ENCODE measurements around the gene RNU2-1. TPM values are rescaled to one million over a fixed set of nuclear protein-coding genes. Genes with fewer than 3 reads are reported as not detected.
"Not testable (repeated sequence)": the region's sequence is repeated elsewhere in the genome, so short reads cannot be mapped to it uniquely, and the experiment has no call there.

The RNU2-1 gene
- total RNA-seq, 1 donor from 2014 or later = 7,693 TPM

DNA sequence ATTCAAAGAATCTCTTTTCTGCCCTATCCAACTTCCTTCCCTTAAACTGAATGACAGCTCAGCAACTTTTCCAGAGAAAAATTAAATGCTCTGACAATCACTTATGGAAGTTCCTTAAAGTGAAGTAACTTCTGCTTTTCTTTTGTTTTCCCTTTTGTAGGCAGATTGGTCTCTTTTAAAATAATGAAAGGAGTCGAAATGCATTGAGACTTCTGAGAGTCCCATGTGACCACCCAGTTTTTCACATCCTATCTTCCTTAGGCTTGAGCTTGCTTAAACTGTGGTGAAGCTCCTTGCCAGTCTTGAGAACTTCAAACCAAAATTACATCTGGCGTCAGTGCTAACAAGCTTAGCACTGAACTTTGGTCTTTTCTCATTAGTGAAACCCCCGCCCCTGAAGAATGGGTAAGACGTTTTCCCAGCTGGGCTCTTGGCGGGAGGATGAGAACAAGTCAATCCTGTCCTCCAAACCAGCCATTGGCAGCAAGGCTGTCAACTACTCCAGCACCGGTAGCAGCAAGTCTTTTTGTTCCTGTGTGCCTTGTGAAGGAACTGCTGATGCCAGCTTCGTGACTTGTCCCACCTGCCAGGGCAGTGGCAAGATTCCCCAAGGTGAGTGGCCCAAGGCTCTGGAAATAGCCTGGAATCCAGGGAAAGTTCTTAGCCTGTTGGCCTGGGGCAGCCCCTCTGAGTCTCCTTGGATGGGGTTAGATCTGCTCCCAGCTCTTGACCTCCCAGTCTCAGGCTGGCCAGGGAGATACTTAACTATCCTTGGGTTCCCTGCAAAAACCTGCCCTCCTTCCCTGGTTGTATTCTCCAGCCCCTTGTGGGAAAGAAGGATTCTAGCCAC lies 20.9 kb downstream of the RNU2-1 start:
- peak overlapping the region; percentile 79 for H3K27ac ChIP-seq
- peaks cover 46% of the 10 kb centered on the region for H3K36me3 ChIP-seq
- ATAC-seq (peak; percentile 14), DNase-seq (no peak)
- intact Hi-C loops (cut with DNase I) = no loop called here
- no peaks in the 10 kb centered on the region for H3K9me3 ChIP-seq
- H3K27me3 ChIP-seq = no peaks in the 10 kb centered on the region
- TF ChIP-seq CTCF (IDR thresholded peaks at IDR 0.05) = no peak
- H3K4me1 ChIP-seq = peaks cover 11% of the 10 kb centered on the region
- H3K4me3 ChIP-seq = peak overlapping the region; percentile 77

DNA sequence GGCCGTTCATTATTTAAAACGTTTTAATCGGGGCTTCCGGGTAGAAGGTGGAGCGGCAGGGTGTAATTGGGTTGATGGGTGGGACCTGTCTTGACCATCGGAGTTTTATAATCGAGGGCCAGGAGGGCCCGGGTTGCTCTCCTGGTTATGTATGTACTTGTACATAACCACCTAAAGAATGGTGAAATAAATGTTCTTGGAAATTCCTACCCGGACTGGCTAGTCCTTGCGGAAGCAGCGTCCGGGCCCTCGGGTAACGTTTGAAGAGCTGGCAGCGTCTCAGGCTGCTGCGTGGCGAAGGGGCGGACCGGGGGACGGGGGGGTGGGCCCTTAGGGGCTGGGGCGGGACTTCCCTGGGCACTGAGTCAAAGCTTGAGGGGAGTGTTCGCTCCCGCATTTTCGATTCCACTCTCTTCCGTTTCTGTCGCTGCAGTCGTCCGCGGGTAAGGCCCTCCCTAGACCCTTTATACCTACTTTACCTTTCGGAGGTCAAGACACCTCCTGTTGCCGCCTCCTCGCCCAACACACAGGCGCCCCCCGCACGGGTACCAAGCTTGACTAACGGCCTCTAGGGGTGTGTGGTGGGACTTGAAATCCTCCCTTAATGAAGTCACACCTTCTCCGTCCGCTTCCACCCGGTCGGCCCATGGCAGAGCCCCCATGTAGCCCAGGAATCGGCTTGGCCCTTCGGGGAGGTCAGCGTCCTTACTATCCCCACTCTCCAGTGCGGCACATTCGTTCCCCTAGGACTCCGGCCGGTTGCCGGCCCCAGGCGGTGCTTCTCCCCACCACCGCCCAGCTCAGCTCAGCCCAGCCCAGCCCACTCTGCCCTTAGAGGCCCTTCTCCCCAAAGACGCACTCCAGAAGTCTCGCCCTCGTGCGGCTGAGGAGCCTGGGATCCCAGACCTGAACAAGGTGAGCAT lies 22.0 kb downstream of the RNU2-1 start, which contains the start of gene TMEM106A:
TSS of gene TMEM106A (plus strand) at position 396 of the 923 bp plus-strand sequence. CDS start 1,167 bp downstream, outside the sequence.
- no peaks in the 10 kb centered on the region for H3K27me3 ChIP-seq
- peak within 1 kb of the TSS; percentile 79 for H3K27ac ChIP-seq
- peak; percentile 31 for TF ChIP-seq CTCF (IDR thresholded peaks at IDR 0.05)
- H3K4me1 ChIP-seq = peaks cover 11% of the 10 kb centered on the region
- H3K36me3 ChIP-seq = peaks cover 48% of the 10 kb centered on the region
- intact Hi-C loops (cut with DNase I) = no loop called here
- peak within 1 kb of the TSS; percentile 77 for H3K4me3 ChIP-seq
- peak; percentile 91 for DNase-seq
- ATAC-seq = peak; percentile 93
- H3K9me3 ChIP-seq = no peaks in the 10 kb centered on the region

DNA sequence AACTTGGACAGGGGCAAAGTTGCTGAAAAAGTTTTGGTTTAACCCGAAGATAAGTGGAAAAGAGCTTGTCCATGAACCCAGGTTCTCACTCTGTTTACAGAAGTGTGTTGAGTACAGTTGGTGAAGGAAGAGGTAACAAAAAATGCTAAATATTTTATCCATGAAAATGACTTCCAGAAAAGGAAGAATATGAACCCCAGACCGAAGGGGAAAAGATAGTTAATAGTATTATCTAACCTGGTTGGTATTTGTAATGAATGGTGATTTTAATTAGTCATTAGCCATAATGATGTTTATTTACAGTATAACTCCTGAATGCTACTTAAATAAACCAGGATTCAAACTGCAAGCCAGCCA lies 22.7 kb downstream of the RNU2-1 start:
- no peak for TF ChIP-seq CTCF (IDR thresholded peaks at IDR 0.05)
- H3K27me3 ChIP-seq = no peaks in the 10 kb centered on the region
- peak overlapping the region; percentile 77 for H3K4me3 ChIP-seq
- peaks cover 48% of the 10 kb centered on the region for H3K36me3 ChIP-seq
- intact Hi-C loops (cut with DNase I) = no loop called here
- ATAC-seq (no peak), DNase-seq (no peak)
- H3K27ac ChIP-seq = peak overlapping the region; percentile 79
- peaks cover 11% of the 10 kb centered on the region for H3K4me1 ChIP-seq
- no peaks in the 10 kb centered on the region for H3K9me3 ChIP-seq

DNA sequence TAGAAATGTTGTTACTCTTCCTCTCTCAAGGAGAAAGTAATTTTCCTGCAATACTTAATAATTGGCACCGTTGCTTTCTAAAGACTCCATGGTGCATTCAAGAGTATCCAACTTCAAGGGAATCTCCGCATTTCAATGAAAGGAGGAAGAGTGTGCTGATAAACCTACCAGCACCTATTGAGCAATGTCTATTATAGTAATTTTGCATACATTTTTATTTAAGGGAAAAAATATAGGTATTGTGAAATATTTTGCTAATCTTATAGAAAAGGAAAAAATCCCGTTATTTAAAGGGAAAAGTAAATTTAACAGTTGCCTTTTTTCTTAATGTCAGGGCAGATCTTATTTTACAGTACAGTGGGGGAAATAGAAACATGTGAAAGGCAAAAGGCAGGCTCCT lies 23.2 kb downstream of the RNU2-1 start:
- peaks cover 48% of the 10 kb centered on the region for H3K36me3 ChIP-seq
- no peaks in the 10 kb centered on the region for H3K27me3 ChIP-seq
- no peaks in the 10 kb centered on the region for H3K9me3 ChIP-seq
- peaks cover 11% of the 10 kb centered on the region for H3K4me1 ChIP-seq
- H3K27ac ChIP-seq = peak overlapping the region; percentile 79
- H3K4me3 ChIP-seq = no peak overlapping the region
- no peak for ATAC-seq
- TF ChIP-seq CTCF (IDR thresholded peaks at IDR 0.05) = no peak
- DNase-seq = no peak
- intact Hi-C loops (cut with DNase I) = no loop called here

DNA sequence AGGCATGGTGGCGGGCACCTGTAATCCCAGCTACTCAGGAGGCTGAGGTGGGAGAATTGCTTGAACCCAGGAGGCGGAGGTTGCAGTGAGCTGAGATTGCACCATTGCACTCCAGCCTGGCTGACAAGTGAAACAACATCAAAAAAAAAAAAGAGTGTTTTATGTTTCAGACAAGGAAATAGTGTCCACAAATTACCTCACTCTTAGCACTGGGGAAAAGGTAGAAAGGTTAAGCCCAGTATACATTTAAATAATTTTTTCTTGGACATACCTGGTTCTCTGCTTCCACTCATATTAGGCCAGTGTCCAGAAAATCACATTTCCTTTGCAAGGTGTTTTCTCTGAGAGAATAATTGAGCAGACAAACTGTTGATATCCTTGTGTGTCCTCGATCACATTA lies 30.8 kb downstream of the RNU2-1 start:
- ATAC-seq; DNase-seq; H3K27ac ChIP-seq; H3K4me3 ChIP-seq; H3K9me3 ChIP-seq; intact Hi-C loops (cut with DNase I); H3K4me1 ChIP-seq; H3K27me3 ChIP-seq: not testable (repeated sequence)
- peaks cover 97% of the 10 kb centered on the region for H3K36me3 ChIP-seq

DNA sequence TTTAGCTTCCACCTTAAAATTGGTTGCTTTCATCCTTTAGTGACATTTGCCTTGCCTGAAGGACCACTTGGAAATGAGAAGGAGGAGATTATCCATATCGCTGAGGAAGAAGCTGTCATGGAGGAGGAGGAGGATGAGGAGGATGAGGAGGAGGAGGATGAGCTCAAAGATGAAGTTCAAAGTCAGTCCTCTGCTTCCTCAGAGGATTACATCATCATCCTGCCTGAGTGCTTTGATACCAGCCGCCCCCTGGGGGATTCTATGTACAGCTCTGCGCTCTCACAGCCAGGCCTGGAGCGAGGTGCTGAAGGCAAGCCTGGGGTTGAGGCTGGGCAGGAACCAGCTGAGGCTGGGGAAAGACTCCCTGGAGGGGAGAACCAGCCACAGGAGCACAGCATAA lies 33.6 kb downstream of the RNU2-1 start:
- intact Hi-C loops (cut with DNase I) = no loop called here
- H3K36me3 ChIP-seq = peaks cover 100% of the 10 kb centered on the region

More for the DNA sequence above, 33.6 kb downstream of the RNU2-1 start:
- H3K4me3 ChIP-seq = no peak overlapping the region
- no peaks in the 10 kb centered on the region for H3K4me1 ChIP-seq
- no peaks in the 10 kb centered on the region for H3K27me3 ChIP-seq
- no peak for TF ChIP-seq CTCF (IDR thresholded peaks at IDR 0.05)
- DNase-seq (no peak), ATAC-seq (no peak)
- no peak overlapping the region for H3K27ac ChIP-seq
- H3K9me3 ChIP-seq = no peaks in the 10 kb centered on the region
